Fibroblast of mammary gland (primary cell): ENCODE results near the gene CD3D.
A peak's percentile ranks its signal among the peaks of the same experiment; 100 is the strongest.

Source experiments
- DNase-seq: peaks from one replicate; pipeline ENCODE4 v3.0.0-alpha.2; 2010; ENCODE audit warnings: low read depth
- H3K4me3 ChIP-seq: 2 replicates; pipeline ENCODE4 v1.5.1; 2011; ENCODE audit warnings: low read depth, mild to moderate bottlenecking, low read length, moderate library complexity; ENCODE audit not compliant: control insufficient read depth
- TF ChIP-seq, protein P1 (sequence below): conservative IDR thresholded peaks from 2 replicates; pipeline ENCODE4 v1.5.1; 2011; ENCODE audit warnings: low read depth, low read length, inconsistent platforms; ENCODE audit not compliant: control insufficient read depth, insufficient read depth

CD3D gene

GRCh38 chr11:118374729-118375128 lies 32.2 kb upstream of the CD3D start:
- peak; percentile 63 for DNase-seq
- TF ChIP-seq, protein P1, sequence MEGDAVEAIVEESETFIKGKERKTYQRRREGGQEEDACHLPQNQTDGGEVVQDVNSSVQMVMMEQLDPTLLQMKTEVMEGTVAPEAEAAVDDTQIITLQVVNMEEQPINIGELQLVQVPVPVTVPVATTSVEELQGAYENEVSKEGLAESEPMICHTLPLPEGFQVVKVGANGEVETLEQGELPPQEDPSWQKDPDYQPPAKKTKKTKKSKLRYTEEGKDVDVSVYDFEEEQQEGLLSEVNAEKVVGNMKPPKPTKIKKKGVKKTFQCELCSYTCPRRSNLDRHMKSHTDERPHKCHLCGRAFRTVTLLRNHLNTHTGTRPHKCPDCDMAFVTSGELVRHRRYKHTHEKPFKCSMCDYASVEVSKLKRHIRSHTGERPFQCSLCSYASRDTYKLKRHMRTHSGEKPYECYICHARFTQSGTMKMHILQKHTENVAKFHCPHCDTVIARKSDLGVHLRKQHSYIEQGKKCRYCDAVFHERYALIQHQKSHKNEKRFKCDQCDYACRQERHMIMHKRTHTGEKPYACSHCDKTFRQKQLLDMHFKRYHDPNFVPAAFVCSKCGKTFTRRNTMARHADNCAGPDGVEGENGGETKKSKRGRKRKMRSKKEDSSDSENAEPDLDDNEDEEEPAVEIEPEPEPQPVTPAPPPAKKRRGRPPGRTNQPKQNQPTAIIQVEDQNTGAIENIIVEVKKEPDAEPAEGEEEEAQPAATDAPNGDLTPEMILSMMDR = no peak
- H3K4me3 ChIP-seq = no peak overlapping the region

DNA sequence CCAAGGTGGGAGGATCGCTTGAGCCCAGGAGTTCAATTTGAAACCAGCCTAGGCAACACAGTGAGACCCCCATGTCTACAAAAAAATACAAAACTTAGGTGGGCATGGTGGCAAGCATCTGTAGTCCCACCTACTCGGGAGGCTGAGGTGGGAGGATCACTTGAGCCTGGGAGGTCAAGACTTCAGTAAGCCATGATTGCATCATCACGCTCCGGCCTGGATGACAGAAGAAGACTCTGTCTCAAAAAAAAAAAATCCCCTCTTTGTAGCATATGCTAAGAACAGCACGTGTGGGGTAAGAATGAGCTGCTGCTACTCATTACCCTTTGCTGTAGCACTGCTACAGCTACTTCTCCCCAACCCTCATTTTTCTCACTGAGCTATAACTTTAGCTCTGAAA lies 31.4 kb upstream of the CD3D start:
- DNase-seq = no peak
- no peak overlapping the region for H3K4me3 ChIP-seq
- TF ChIP-seq, protein P1 = no peak

GRCh38 chr11:118373263-118373662 lies 30.8 kb upstream of the CD3D start:
- H3K4me3 ChIP-seq = no peak overlapping the region
- TF ChIP-seq, protein P1 = no peak
- DNase-seq = no peak

DNA sequence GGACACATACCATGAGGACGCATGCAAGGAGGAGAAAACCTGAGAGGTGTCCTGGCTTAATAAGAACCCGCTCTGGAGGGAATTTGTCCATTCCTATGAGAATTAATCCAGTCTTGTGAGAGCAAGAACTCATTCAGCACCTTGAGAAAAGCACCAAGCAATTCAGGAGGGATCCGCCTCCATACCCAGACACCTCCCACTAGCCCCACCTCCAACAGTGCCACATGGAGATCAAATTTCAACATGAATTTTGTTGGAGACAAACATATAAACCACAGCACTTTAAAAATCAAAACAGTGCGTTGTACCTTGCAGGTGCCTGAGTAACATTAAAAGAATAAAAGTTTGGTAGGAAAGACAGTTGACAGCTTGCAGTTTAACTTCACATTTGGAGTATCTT lies 28.3 kb upstream of the CD3D start:
- no peak for DNase-seq
- no peak overlapping the region for H3K4me3 ChIP-seq
- TF ChIP-seq, protein P1 = no peak

- no peak overlapping the region for H3K4me3 ChIP-seq
- TF ChIP-seq, protein P1 = no peak
- DNase-seq = no peak
Observed at GRCh38 chr11:118366287-118366686, 23.8 kb upstream of the CD3D start.

DNA sequence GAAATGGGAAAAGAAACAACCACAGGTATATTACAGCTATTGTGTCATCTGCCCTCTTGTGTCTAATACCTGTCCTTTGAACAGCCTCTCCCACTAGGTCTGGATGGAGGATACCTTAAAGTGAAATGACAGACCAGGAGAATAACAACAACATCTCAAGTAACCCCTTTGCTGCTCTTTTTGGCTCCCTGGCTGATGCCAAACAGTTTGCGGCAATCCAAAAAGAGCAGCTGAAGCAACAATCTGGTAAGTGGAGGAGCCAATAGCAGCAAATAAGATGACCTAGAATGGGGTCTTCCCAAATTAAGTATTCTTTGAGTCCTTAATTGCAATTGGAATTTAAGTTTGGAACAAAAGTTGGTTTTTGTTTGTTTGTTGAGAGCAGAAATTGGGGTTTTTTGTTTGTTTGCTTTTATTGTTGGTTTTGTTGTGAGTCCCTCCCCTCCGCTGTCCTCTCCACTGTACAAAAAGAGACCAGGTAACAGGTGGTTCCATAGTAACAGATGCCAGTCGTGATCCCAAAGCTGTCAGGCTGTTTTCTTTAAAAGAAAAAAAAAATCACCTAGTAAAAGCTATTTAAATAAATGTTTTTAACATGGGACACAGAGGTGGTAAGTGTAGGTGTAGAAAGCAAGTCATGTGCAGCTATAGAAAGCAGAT lies 22.6 kb upstream of the CD3D start:
- TF ChIP-seq, protein P1 = no peak
- no peak for DNase-seq
- no peak overlapping the region for H3K4me3 ChIP-seq
